ENCODE results near the gene FAM118B. TPM values are rescaled to one million over a fixed set of nuclear protein-coding genes. Genes with fewer than 3 reads are reported as not detected.

FAM118B gene
- total RNA-seq, result 10 to 100 TPM; 15.9 to 18.6 (median 17.0) TPM

DNA sequence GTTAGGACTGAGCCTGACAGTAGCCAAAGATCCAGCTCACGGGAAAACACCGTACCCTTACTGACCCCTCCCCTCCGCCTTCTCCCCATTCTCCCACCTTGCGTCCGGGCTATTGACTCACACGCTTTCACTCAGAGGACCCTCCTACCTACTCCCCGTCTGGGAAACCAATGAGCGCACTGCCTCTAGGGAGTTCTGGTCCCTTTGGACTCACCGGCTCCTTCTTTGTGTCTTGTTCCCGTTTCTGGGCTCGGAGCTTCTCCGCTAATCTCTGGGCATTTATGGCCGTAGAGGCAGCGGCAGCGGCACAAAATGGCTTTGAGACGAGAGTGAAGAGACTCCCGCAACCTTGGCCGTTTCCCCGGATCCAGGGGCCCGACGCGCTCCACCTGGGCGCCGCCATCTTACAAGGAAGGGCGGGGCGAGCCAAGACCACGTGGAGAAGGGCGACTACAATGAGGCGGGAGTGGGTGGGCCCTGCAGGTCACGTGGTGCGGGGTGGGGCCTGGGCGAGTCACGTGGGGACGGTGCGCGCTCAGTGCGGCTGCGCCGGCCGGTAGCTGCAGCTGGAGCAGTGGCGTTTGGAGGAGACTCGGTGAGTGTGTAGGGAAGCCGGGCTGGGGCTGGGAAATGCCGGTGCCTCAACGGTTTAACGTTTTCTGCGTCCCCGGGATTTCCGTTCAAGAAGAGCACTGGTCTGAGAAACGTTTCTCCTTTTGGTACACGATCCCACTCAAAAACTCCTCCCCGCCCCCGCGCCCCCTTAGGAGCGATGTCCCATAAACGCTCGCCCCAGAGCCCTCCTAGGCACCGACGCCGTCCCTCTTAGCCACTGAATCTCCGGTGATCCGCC lies at the start of gene FAM118B, which contains the start of gene RPUSD4:
Gene FAM118B (plus strand): TSS at position 547 of the 853 bp plus-strand sequence. CDS start 23,220 bp downstream, outside the sequence.
Gene RPUSD4 (minus strand): TSS at position 415 of the 853 bp plus-strand sequence. CDS start 12 bp downstream, at position 403.
- DNase-seq (peak; percentile 99), ATAC-seq (peak; percentile 92 to 93)
- Mint-ChIP-seq H3K4me1 (ENCODE audit: low read depth) (peaks cover 41% of the 10 kb centered on the region), H3K36me3 (ENCODE audit: insufficient read depth) (peaks cover 25% of the 10 kb centered on the region), H3K4me3 (peak within 1 kb of the TSS; percentile 98), H3K9me3 (no peaks in the 10 kb centered on the region), H3K27me3 (ENCODE audit: low read depth) (no peaks in the 10 kb centered on the region)

DNA sequence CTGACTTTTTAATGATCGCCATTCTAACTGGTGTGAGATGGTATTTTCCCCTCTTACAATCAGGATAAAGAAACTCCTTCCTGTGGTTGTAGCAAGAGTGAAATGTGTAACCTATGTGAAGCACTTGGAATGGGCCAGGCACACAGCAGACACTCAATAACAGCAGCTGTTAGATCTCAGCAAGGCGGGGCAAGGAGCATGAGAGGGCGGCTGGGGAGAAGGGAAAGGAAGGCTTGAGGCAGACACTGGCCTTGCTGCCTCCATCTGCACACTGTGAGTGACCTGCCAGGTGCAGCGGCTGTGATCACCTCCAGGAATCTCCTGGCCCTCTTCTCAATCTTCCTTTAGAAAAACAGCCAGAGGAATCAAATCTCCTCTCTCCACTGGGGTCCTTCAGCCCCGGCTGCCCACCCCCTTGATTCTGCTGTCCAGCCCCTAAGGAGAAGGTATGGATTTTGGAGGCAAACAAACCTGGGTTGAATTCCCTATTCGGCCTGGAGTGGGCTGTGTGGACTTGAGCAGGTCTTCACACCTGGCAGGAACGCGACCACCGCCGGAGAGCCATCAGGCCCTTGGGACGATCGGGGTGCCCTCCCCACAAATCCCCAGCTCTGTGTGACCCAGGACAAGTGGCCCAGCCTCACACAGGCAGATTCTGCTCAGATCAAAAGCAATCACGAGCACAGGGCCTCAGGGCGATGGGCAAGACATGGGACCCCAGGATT lies 49.1 kb upstream of the FAM118B start:
- Mint-ChIP-seq H3K4me1 (ENCODE audit: low read depth) (no peaks in the 10 kb centered on the region), H3K36me3 (ENCODE audit: insufficient read depth) (no peaks in the 10 kb centered on the region), H3K9me3 (no peaks in the 10 kb centered on the region), H3K4me3 (no peak overlapping the region), H3K27me3 (ENCODE audit: low read depth) (peaks cover 2% of the 10 kb centered on the region)
- DNase-seq, result no peak
- ATAC-seq, result no peak

DNA sequence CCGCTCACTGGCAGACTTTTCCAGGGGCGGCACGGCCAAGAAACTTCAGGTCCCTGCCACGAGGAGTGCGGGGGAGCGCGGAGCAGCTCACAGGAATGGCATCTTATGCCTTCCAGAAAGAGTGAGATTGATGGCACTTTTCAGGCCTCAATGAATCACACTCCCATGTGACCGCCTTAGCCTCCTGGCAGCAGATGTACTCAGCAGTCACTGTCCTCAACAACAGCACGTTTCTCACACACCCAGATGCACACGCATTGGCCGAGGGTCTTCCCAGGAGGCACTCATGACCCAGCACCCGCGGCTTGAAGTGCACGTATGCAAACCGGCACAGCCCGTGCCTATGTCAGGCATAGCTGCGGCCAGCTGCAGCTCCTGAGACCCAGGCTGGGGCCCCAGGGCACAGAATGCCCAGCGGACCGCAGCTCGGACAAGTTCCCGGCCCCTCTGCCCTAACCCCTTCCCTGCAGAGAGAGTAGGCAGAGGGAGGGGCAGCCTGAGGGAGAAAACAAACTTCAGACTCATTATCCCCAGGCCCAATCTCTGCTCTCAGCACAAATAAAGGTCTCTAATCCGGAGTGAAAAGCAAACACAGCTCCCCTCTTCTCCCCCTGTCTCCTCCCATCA lies 48.4 kb upstream of the FAM118B start:
- H3K36me3 Mint-ChIP-seq (ENCODE audit: insufficient read depth), result no peaks in the 10 kb centered on the region
- H3K27me3 Mint-ChIP-seq (ENCODE audit: low read depth), result peaks cover 3% of the 10 kb centered on the region
- H3K4me1 Mint-ChIP-seq (ENCODE audit: low read depth), result no peaks in the 10 kb centered on the region
- H3K9me3 Mint-ChIP-seq, result no peaks in the 10 kb centered on the region
- no peak overlapping the region for H3K4me3 Mint-ChIP-seq
- no peak for ATAC-seq
- DNase-seq, result no peak

DNA sequence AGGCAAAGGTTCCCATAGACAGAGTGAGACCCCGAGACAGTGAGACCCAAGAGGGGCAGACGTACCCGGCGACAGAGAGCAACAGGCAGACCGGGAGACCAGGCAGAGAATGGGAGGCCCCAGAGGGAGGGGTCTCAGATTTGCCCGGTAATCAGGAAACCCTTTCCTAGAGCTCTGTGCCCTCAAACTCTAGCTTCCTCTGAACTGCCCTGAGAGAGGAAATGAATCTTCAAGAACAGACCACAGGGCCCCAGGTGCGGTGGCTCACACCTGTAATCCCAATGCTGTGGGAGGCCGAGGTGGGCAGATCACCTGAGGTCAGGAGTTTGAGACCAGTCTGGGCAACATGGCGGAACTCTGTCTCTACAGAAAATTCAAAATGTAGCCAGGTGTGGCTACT lies 47.8 kb upstream of the FAM118B start:
- DNase-seq (no peak), ATAC-seq (no peak)
- H3K9me3 Mint-ChIP-seq, result no peaks in the 10 kb centered on the region
- no peak overlapping the region for H3K4me3 Mint-ChIP-seq
- no peaks in the 10 kb centered on the region for H3K4me1 Mint-ChIP-seq (ENCODE audit: low read depth)
- no peaks in the 10 kb centered on the region for H3K36me3 Mint-ChIP-seq (ENCODE audit: insufficient read depth)
- peaks cover 8% of the 10 kb centered on the region for H3K27me3 Mint-ChIP-seq (ENCODE audit: low read depth)

DNA sequence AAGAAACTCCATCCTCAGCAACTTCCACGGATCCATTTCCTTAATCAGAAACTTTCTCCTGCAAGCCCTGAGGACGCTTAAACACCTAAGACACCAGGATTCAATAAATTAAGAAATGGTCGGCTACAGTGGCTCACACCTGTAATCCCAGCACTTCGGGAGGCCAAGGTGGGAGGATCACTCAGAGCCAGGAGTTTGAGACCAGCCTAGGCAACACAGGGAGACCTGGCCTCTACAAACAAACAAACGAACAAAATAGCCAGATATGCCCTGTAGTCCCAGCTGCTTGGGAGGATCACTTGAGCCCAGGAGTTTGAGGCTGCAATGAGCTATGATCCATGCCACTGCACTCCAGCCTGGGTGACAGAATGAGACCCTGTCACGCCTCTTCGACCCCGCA lies 46.8 kb upstream of the FAM118B start:
- Mint-ChIP-seq H3K9me3 (no peaks in the 10 kb centered on the region), H3K36me3 (ENCODE audit: insufficient read depth) (no peaks in the 10 kb centered on the region), H3K27me3 (ENCODE audit: low read depth) (peaks cover 8% of the 10 kb centered on the region), H3K4me1 (ENCODE audit: low read depth) (no peaks in the 10 kb centered on the region), H3K4me3 (no peak overlapping the region)
- DNase-seq, result no peak
- no peak for ATAC-seq

GRCh38 chr11:126165311-126165720 lies 46.3 kb upstream of the FAM118B start:
- no peaks in the 10 kb centered on the region for H3K4me1 Mint-ChIP-seq (ENCODE audit: low read depth)
- H3K36me3 Mint-ChIP-seq (ENCODE audit: insufficient read depth), result no peaks in the 10 kb centered on the region
- no peak overlapping the region for H3K4me3 Mint-ChIP-seq
- no peaks in the 10 kb centered on the region for H3K9me3 Mint-ChIP-seq
- DNase-seq (no peak), ATAC-seq (no peak)
- H3K27me3 Mint-ChIP-seq (ENCODE audit: low read depth), result peaks cover 8% of the 10 kb centered on the region

DNA sequence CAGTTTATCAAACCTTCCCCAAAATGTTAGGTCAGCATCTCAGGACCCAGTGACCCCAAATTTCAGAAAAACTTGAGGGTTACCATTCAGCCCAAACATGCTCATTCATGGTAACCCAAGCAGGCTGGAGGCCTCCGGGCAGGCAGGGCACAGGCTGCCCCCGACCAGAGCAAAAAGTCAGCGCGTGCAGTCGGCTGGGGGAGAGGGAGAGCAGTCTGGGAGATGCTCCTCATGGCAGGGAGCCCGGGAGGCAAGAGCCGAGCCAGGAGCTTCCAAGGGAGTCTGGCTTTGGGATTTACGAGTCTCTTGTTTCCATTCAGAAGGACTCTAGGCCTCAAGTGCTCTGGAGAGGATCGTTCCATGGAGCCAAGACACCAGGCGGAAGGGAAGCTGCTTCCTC lies 45.8 kb upstream of the FAM118B start:
- H3K27me3 Mint-ChIP-seq (ENCODE audit: low read depth), result peaks cover 8% of the 10 kb centered on the region
- no peaks in the 10 kb centered on the region for H3K9me3 Mint-ChIP-seq
- H3K4me3 Mint-ChIP-seq, result no peak overlapping the region
- DNase-seq, result no peak
- ATAC-seq, result no peak
- no peaks in the 10 kb centered on the region for H3K4me1 Mint-ChIP-seq (ENCODE audit: low read depth)
- H3K36me3 Mint-ChIP-seq (ENCODE audit: insufficient read depth), result no peaks in the 10 kb centered on the region

DNA sequence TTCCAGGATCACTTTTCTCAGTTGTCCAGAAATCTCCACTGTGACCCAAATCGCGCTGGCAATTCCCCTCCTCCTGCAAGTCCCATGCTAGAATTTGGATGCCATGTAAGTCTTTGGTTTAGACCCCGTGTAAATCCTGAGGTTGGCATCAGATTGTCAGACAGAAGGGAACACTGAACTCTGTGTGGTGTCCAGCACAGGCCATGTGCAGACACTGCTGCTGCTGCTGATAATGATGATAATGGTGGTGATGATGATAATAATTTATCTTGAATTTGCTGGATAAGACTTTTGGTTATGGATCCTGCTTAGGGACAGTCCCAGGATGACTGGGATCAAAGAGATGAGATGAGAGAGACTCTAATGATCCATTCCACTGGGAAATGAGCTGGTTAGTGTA lies 45.2 kb upstream of the FAM118B start:
- Mint-ChIP-seq H3K36me3 (ENCODE audit: insufficient read depth) (no peaks in the 10 kb centered on the region), H3K4me1 (ENCODE audit: low read depth) (no peaks in the 10 kb centered on the region), H3K9me3 (no peaks in the 10 kb centered on the region), H3K4me3 (no peak overlapping the region), H3K27me3 (ENCODE audit: low read depth) (peaks cover 10% of the 10 kb centered on the region)
- DNase-seq (no peak), ATAC-seq (no peak)

GRCh38 chr11:126167488-126167887 lies 44.1 kb upstream of the FAM118B start:
- Mint-ChIP-seq H3K9me3 (no peaks in the 10 kb centered on the region), H3K4me1 (ENCODE audit: low read depth) (no peaks in the 10 kb centered on the region), H3K36me3 (ENCODE audit: insufficient read depth) (no peaks in the 10 kb centered on the region), H3K4me3 (no peak overlapping the region), H3K27me3 (ENCODE audit: low read depth) (peaks cover 13% of the 10 kb centered on the region)
- no peak for ATAC-seq
- no peak for DNase-seq

GRCh38 chr11:126169291-126169690 lies 42.3 kb upstream of the FAM118B start:
- no peaks in the 10 kb centered on the region for H3K4me1 Mint-ChIP-seq (ENCODE audit: low read depth)
- ATAC-seq, result no peak
- no peak for DNase-seq
- H3K9me3 Mint-ChIP-seq, result no peaks in the 10 kb centered on the region
- no peaks in the 10 kb centered on the region for H3K36me3 Mint-ChIP-seq (ENCODE audit: insufficient read depth)
- peaks cover 18% of the 10 kb centered on the region for H3K27me3 Mint-ChIP-seq (ENCODE audit: low read depth)
- no peak overlapping the region for H3K4me3 Mint-ChIP-seq

DNA sequence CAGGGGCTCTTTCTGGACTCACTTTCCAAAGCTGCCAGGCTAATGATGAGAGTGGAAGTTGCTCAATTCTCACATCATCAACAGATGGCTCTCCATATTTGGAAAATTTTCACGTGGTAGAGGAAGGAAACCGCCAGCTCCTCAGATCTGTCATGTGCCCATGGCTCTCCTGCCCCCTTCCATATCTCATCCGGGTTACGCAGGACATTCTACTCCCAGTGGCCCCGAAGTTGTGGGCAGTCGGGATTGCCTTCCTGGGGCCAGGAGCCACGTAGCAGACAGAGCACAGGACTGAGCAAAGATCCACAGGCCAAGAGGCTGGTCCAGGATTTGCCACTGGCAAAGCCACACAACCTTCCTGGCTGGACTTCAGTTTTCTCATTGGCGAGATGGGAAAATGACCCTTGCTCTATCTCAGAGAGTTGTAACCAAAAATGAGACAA lies 39.0 kb upstream of the FAM118B start:
- no peak for DNase-seq
- ATAC-seq, result no peak
- Mint-ChIP-seq H3K36me3 (ENCODE audit: insufficient read depth) (no peaks in the 10 kb centered on the region), H3K4me1 (ENCODE audit: low read depth) (no peaks in the 10 kb centered on the region), H3K9me3 (no peaks in the 10 kb centered on the region), H3K27me3 (ENCODE audit: low read depth) (peaks cover 18% of the 10 kb centered on the region), H3K4me3 (no peak overlapping the region)

- DNase-seq (no peak), ATAC-seq (no peak)
- no peak overlapping the region for H3K4me3 Mint-ChIP-seq
- no peaks in the 10 kb centered on the region for H3K36me3 Mint-ChIP-seq (ENCODE audit: insufficient read depth)
- no peaks in the 10 kb centered on the region for H3K4me1 Mint-ChIP-seq (ENCODE audit: low read depth)
- no peaks in the 10 kb centered on the region for H3K9me3 Mint-ChIP-seq
- peaks cover 16% of the 10 kb centered on the region for H3K27me3 Mint-ChIP-seq (ENCODE audit: low read depth)
These were observed 38.3 kb upstream of the FAM118B start for GRCh38 chr11:126173257-126173656.

- no peaks in the 10 kb centered on the region for H3K9me3 Mint-ChIP-seq
- H3K27me3 Mint-ChIP-seq (ENCODE audit: low read depth), result peaks cover 12% of the 10 kb centered on the region
- no peak for DNase-seq
- no peaks in the 10 kb centered on the region for H3K4me1 Mint-ChIP-seq (ENCODE audit: low read depth)
- H3K4me3 Mint-ChIP-seq, result no peak overlapping the region
- no peaks in the 10 kb centered on the region for H3K36me3 Mint-ChIP-seq (ENCODE audit: insufficient read depth)
- no peak for ATAC-seq
These were observed 36.8 kb upstream of the FAM118B start for GRCh38 chr11:126174816-126175215.

- ATAC-seq (no peak), DNase-seq (no peak)
- H3K4me1 Mint-ChIP-seq (ENCODE audit: low read depth), result no peaks in the 10 kb centered on the region
- no peaks in the 10 kb centered on the region for H3K36me3 Mint-ChIP-seq (ENCODE audit: insufficient read depth)
- peaks cover 12% of the 10 kb centered on the region for H3K27me3 Mint-ChIP-seq (ENCODE audit: low read depth)
- H3K9me3 Mint-ChIP-seq, result no peaks in the 10 kb centered on the region
- no peak overlapping the region for H3K4me3 Mint-ChIP-seq
These were observed 36.2 kb upstream of the FAM118B start for GRCh38 chr11:126175393-126175792.

Measured in activated T-cell treated with anti-CD3 and anti-CD28 coated beads, Interleukin-2, amount 50 U/mL, for 4 hours (primary cell).